Cardiac septum (tissue), 1 donor: ENCODE results near the gene FBXW2. TPM values are rescaled to one million over a fixed set of nuclear protein-coding genes. Genes with fewer than 3 reads are reported as not detected.

Source experiments
- DNase-seq: peaks from one replicate; pipeline ENCODE4 v3.0.0-alpha.2; 2020; ENCODE audit warnings: low spot score
- intact Hi-C: fragments of 100-400 bp; cut with DNase I; formaldehyde crosslinking; loops from one replicate; pipeline ENCODE4 v1.14.0; 2022
- total RNA-seq: library from RNA; stranded (reverse); fragmentation: NEBNext Ultra II Directional; extraction: Animal tissue kit (Norgen Biotek cat#: 25700); gene quantifications from one replicate; pipeline ENCODE4 v1.2.1, GENCODE V29; 2021
- donor health status: DM: no; HTN: no; CAD: no.

Gene FBXW2
- total RNA-seq, 1 donor from 2014 or later: 46.2 TPM

- intact Hi-C loops: no loop called here
- DNase-seq: no peak
Observed at GRCh38 chr9:120781236-120781635, 12.0 kb downstream of the FBXW2 start.

- intact Hi-C loops: no loop called here
- no peak for DNase-seq
Observed at GRCh38 chr9:120780367-120780766, 12.8 kb downstream of the FBXW2 start.

GRCh38 chr9:120779227-120779626 is 14.0 kb downstream of the FBXW2 start:
- intact Hi-C loops: no loop called here
- DNase-seq: no peak

GRCh38 chr9:120778758-120779157 is 14.5 kb downstream of the FBXW2 start:
- DNase-seq: no peak
- intact Hi-C loops: no loop called here

GRCh38 chr9:120777229-120777628 is 16.0 kb downstream of the FBXW2 start:
- no peak for DNase-seq
- intact Hi-C loops: no loop called here

GRCh38 chr9:120776788-120777187 is 16.4 kb downstream of the FBXW2 start:
- no peak for DNase-seq
- intact Hi-C loops: no loop called here

- intact Hi-C loops: no loop called here
- DNase-seq: no peak
Observed at GRCh38 chr9:120775859-120776258, 17.4 kb downstream of the FBXW2 start.

GRCh38 chr9:120774719-120775118 is 18.5 kb downstream of the FBXW2 start:
- no peak for DNase-seq
- intact Hi-C loops: no loop called here

GRCh38 chr9:120773256-120773655 is 20.0 kb downstream of the FBXW2 start:
- intact Hi-C loops: no loop called here
- DNase-seq: no peak

GRCh38 chr9:120770931-120771330 is 22.3 kb downstream of the FBXW2 start:
- intact Hi-C loops: no loop called here
- DNase-seq: no peak

- no peak for DNase-seq
- intact Hi-C loops: no loop called here
Observed at GRCh38 chr9:120768886-120769285, 24.3 kb downstream of the FBXW2 start.

- DNase-seq: no peak
- intact Hi-C loops: no loop called here
Observed at GRCh38 chr9:120768247-120768646, 25.0 kb downstream of the FBXW2 start.

GRCh38 chr9:120767451-120767850 is 25.8 kb downstream of the FBXW2 start:
- intact Hi-C loops: no loop called here
- no peak for DNase-seq

- intact Hi-C loops: no loop called here
- DNase-seq: no peak
Observed at GRCh38 chr9:120765910-120766425, 27.2 kb downstream of the FBXW2 start.

GRCh38 chr9:120764476-120764875 is 28.7 kb downstream of the FBXW2 start:
- DNase-seq: no peak
- intact Hi-C loops: no loop called here

GRCh38 chr9:120761006-120761405 is 32.2 kb downstream of the FBXW2 start:
- DNase-seq: no peak
- intact Hi-C loops: no loop called here

GRCh38 chr9:120759755-120760400 is 33.3 kb downstream of the FBXW2 start:
- DNase-seq: no peak
- intact Hi-C loops: loop anchor here (5.0 kb wide), 1 partner anchor 302 kb away; no protein-coding TSS in a partner anchor

GRCh38 chr9:120758544-120758943 is 34.7 kb downstream of the FBXW2 start:
- DNase-seq: no peak
- intact Hi-C loops: loop anchor here (5.0 kb wide), 1 partner anchor 304 kb away; no protein-coding TSS in a partner anchor

GRCh38 chr9:120757026-120757913 is 35.9 kb downstream of the FBXW2 start:
- intact Hi-C loops: loop anchor here (5.0 kb wide), 1 partner anchor 305 kb away; no protein-coding TSS in a partner anchor
- DNase-seq: no peak

GRCh38 chr9:120756531-120756930 is 36.7 kb downstream of the FBXW2 start:
- intact Hi-C loops: loop anchor here (1.0 to 5.0 kb wide), 2 partner anchors 180 to 306 kb away; no protein-coding TSS in a partner anchor
- no peak for DNase-seq
